OCI-M1 (cell line): Measurements from ENCODE around the gene RAB26.
"Not testable (repeated sequence)": the region's sequence is repeated elsewhere in the genome, so short reads cannot be mapped to it uniquely, and the experiment has no call there.

Experiments
- DNase-seq: peaks from one replicate; lab custom pipeline; 2025; lab: John Stamatoyannopoulos, UW

RAB26 gene

DNA sequence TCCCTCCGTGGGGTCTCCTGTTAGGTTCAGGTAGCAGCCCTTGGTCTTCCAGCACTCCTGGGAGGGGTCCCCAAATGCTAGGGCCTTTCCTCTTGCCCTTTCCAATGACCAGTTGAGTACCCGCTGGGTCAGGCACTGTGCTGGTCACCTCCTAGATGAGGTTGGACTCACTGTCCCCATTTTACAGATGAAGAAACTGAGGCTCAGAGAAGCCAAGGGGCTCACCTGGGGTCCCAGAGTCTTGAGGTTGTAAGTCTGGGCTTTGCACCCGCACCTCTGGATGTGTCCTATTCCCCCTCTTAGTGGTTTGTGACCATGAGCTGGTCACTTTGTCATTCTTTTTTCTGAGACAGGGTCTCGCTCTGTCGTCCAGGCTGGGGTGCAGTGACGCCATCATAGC, 49.3 kb downstream of the RAB26 start:
- DNase-seq, result no peak

DNA sequence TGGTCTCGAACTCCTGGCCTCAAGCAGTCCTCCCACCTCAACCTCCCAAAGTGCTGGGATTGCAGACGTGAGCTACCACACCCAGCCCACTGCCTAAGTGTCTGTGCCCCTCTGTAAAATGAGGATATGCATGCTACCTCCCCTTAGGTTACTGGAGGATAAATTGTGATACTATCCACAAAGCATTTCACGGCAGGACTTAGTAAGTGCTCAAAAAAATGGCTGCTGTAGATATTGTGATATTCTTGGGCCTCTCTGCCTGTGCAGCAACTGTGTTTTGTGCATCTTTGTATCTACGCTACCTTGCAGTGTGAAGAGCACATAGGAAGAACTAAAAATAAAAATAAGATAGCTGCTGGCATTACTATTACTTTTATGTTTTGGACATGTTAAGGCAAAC, 49.9 kb downstream of the RAB26 start:
- DNase-seq, result no peak

DNA sequence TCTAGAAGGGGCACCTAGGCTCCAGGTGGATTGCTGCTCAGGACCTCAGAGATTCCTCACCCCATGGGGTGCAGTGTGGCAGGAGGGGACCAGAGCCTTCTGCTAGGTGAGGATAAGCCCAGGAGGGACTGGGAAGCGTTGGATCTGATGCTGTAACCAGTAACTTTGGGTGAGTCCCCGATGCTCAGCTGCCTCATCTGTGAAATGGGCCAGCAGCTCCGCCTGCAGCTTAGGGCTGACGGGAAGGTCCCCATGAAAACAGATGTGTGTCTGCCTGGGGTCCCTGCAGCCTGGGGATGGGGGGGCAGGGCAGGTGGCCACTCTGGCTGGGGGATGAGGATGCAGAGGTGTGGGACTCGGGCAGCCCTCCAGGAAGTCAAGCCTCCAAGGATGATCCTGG, 50.7 kb downstream of the RAB26 start:
- no peak for DNase-seq

DNA sequence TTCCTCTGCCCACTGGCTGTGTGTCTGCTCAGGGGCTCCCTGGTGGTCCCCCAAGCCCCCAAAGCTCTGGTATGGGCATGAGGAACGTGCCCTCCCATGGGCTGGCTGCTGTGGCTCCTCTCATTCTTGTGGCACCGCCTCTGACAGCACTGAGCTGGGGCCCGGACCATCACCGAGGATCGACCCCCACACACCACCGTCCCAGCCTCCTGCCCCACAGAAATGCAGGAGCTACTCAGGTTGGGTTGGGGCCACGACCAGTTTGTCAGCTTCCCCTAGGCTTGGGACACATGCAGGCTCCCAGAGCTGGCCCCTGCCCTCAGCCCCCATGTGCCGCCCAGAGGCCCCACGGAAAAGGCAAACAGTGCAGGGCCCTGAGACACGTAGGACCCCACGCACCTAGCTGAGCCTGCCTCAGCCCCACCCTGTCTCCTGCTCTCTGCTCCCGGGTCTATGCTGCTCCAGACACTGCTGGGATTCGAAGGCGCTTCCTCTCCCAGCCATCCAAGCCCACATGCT, 51.3 kb downstream of the RAB26 start:
- no peak for DNase-seq

DNA sequence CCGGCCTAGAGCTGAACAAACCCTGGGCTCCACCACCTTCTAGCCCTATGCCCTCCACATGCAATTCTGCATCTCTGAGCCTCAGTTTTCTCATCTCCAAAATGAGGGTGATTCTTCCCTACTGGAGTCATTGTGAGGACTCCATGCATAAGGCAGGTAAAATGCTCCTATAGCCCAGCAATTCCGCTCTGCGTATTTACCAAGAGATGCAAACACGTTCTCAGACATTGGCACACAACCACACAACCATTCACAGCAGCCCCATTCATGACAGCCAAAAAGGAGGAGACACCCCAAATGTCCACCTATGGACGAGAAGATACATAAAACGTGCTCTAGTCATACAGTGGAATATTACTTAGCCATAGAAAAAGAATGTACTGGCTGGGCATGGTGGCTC, 51.9 kb downstream of the RAB26 start:
- no peak for DNase-seq

DNA sequence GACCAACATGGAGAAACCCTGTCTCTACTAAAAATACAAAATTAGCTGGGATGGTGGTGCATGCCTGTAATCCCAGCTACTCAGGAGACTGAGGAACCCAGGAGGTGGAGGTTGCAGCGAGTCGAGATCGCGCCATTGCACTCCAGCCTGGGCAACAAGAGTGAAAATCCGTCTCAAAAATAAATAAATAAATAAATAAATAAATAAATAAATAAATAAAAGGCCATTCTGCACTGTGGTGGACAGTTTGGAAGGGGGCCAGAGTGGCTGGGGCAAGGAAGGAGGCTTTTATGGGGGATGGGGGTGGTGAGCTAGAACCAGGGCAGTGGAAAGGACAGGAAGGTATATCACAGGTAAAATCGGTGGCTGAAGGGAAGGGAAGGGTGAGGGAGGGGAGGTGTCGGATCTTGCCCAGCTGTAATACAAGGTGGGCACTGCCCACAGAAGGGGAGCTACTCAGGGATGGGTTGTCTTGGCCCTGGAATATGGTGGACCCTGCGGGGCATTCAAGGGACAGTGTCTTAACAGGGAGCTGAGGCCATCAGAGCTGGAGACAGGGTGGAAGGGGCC, 54.8 kb downstream of the RAB26 start:
- not testable (repeated sequence) for DNase-seq
